GM23338 (cell line): ENCODE measurements around the gene ACBD4.

Experiments used
- CREB1 ChIP-seq: fragments of 250-450 bp; sonication (Bioruptor Pico); IDR thresholded peaks from 2 replicates; pipeline ENCODE4 v1.5.0; 2020; ENCODE audit warnings: low read depth, mild to moderate bottlenecking, moderate library complexity
- CTCF ChIP-seq, 2 experiments: fragments of 200-600 bp in 1 of 2; sonication (generic) in 1 of 2; conservative IDR thresholded peaks; 2 replicates each; pipeline versions ENCODE4 v1.5.1 to v1.6.1; 2016 to 2017; ENCODE audit warnings: antibody characterized with exemption in 2 of 2, low read depth in 2 of 2, mild to moderate bottlenecking in 2 of 2, moderate library complexity in 1 of 2
- EZH2 ChIP-seq: fragments of 200-600 bp; sonication (generic); IDR thresholded peaks from one replicate; pipeline ENCODE4 v1.8.0; 2017; ENCODE audit warnings: antibody characterized with exemption, mild to moderate bottlenecking, low read depth; ENCODE audit not compliant: unreplicated experiment
- EZH2phosphoT487 ChIP-seq: fragments of 200-600 bp; sonication (generic); IDR thresholded peaks from one replicate; pipeline ENCODE4 v1.8.1; 2018; ENCODE audit warnings: antibody characterized with exemption; ENCODE audit not compliant: unreplicated experiment
- POLR2AphosphoS5 ChIP-seq: IDR thresholded peaks from 2 replicates; pipeline ENCODE4 v1.6.1; 2016; ENCODE audit warnings: antibody characterized with exemption, low read depth
- STAT1 ChIP-seq: IDR thresholded peaks from one replicate; pipeline ENCODE4 v1.6.1; 2016; ENCODE audit warnings: antibody characterized with exemption; ENCODE audit not compliant: unreplicated experiment
- TF ChIP-seq, protein P1 (sequence below): IDR thresholded peaks from one replicate; pipeline ENCODE4 v1.6.1; 2018; ENCODE audit warnings: antibody characterized with exemption; ENCODE audit not compliant: unreplicated experiment

DNA sequence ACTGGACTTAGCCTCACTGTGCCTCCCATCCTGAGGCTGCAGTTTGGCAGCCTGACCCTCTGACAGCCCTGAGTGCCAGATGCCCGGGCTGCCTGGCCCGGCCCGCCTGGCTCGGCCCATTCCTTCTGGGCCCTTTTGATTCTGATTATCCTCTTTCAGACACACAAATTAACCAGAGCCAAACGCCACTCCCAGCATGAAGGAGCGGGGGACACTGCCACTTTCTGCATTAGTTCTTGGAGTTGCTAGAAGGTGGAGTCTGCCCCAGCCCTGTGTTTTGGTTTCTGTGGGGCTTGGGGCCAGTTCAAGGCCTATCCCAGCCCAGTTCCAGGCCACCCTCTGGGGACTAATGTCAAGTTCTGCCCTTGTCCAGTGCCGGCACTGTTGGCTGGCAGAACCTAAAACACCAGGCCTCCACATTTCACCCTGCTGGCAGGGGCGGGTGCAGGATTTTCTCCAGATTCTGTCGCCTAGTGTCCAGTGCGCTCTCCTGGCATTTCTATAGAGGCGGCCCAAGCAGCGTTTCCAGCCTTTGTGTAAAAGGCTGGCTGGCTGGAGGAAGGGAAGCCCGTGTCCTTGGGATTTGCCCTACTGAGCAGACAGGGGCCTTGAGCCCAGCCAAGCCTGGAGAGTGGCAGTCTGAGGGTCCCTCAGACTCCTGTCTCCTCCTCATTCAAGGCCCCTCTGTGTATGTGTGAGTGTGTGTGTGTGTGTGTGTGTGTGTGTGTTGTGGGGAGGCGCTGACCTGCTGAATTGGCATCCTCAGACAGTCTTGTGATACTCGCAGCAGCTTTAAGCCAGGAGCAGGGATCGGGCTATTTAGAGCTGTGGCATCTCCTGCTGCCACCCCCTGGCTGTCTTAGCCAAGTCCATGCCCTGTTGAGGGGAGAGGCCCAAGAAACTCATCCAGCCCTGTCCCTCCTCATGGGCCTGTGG lies 24.5 kb upstream of the ACBD4 start:
- TF ChIP-seq CREB1 (CRISPR knock-in tag): no peak
- no peak for TF ChIP-seq POLR2AphosphoS5
- TF ChIP-seq CTCF (conservative IDR thresholded peaks at IDR 0.05; ENCODE audit: low read depth in 2 of 2): no peak
- TF ChIP-seq STAT1: no peak
- no peak for TF ChIP-seq EZH2
- TF ChIP-seq, protein P1, sequence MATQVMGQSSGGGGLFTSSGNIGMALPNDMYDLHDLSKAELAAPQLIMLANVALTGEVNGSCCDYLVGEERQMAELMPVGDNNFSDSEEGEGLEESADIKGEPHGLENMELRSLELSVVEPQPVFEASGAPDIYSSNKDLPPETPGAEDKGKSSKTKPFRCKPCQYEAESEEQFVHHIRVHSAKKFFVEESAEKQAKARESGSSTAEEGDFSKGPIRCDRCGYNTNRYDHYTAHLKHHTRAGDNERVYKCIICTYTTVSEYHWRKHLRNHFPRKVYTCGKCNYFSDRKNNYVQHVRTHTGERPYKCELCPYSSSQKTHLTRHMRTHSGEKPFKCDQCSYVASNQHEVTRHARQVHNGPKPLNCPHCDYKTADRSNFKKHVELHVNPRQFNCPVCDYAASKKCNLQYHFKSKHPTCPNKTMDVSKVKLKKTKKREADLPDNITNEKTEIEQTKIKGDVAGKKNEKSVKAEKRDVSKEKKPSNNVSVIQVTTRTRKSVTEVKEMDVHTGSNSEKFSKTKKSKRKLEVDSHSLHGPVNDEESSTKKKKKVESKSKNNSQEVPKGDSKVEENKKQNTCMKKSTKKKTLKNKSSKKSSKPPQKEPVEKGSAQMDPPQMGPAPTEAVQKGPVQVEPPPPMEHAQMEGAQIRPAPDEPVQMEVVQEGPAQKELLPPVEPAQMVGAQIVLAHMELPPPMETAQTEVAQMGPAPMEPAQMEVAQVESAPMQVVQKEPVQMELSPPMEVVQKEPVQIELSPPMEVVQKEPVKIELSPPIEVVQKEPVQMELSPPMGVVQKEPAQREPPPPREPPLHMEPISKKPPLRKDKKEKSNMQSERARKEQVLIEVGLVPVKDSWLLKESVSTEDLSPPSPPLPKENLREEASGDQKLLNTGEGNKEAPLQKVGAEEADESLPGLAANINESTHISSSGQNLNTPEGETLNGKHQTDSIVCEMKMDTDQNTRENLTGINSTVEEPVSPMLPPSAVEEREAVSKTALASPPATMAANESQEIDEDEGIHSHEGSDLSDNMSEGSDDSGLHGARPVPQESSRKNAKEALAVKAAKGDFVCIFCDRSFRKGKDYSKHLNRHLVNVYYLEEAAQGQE: no peak
- TF ChIP-seq EZH2phosphoT487: no peak
